Sciatic nerve (tissue), 1 donor: ENCODE measurements around the gene SNX12. TPM values are rescaled to one million over a fixed set of nuclear protein-coding genes. Genes with fewer than 3 reads are reported as not detected.

Source experiments
- total RNA-seq: library from RNA; stranded (reverse); fragmentation: NEBNext Ultra II Directional; extraction: Animal tissue kit (Norgen Biotek cat#: 25700); gene quantifications from one replicate; pipeline ENCODE4 v1.2.1, GENCODE V29; 2021
- donor health status: DM: no; HTN: no; CAD: no.

The SNX12 gene
- total RNA-seq, 1 donor from 2014 or later: 65.6 TPM

Other genes with a start within 250 kb of the SNX12 start
- not detected for gene TEX11, start 159.6 kb downstream of the SNX12 start, total RNA-seq
- 0.31 TPM for gene SLC7A3, start 137.2 kb downstream of the SNX12 start, total RNA-seq
- 61.6 TPM for gene FOXO4, start 27.5 kb upstream of the SNX12 start, total RNA-seq
- not detected for gene CXorf65, start 38.4 kb upstream of the SNX12 start, total RNA-seq
- 9.9 TPM for gene IL2RG, start 43.2 kb upstream of the SNX12 start, total RNA-seq
- gene MED12, start 50.3 kb upstream of the SNX12 start, total RNA-seq: 65.1 TPM
- gene NLGN3, start 76.5 kb upstream of the SNX12 start, total RNA-seq: 20.6 TPM
- 17.5 TPM for gene GJB1, start 154.9 kb upstream of the SNX12 start, total RNA-seq
- gene ZMYM3, start 185.8 kb upstream of the SNX12 start, total RNA-seq: 28.8 TPM
- 187 TPM for gene NONO, start 215.3 kb upstream of the SNX12 start, total RNA-seq
- 1.8 TPM for gene ITGB1BP2, start 233.4 kb upstream of the SNX12 start, total RNA-seq